Activated naive CD4-positive, alpha-beta T cell (primary cell): ENCODE measurements around the gene CCDC88C.
A peak's percentile ranks its signal among the peaks of the same experiment; 100 is the strongest.

Experiments used
- DNase-seq, 4 experiments: peaks; one replicate each; lab custom pipeline; 2025; lab: John Stamatoyannopoulos, UW

CCDC88C gene

GRCh38 chr14:91327661-91328312, 89.8 kb downstream of the CCDC88C start:
- no peak for DNase-seq

DNA sequence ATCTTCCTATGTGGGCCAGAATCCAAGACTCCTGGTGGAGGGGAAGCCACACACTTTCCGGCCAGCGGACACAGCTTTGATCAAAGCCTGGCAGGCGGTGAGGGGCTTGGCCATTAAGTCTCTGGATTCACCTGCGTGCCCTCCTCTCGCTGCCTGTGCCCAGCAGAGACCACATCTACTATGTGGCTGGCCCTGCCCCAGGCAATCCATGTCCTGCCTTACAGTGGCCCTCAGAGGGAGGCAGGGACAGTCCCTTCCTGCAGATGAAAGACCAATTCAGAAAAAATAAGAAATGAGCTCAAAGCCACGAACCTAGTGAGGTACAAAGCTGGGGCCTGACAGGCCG, 90.4 kb downstream of the CCDC88C start:
- DNase-seq = no peak

DNA sequence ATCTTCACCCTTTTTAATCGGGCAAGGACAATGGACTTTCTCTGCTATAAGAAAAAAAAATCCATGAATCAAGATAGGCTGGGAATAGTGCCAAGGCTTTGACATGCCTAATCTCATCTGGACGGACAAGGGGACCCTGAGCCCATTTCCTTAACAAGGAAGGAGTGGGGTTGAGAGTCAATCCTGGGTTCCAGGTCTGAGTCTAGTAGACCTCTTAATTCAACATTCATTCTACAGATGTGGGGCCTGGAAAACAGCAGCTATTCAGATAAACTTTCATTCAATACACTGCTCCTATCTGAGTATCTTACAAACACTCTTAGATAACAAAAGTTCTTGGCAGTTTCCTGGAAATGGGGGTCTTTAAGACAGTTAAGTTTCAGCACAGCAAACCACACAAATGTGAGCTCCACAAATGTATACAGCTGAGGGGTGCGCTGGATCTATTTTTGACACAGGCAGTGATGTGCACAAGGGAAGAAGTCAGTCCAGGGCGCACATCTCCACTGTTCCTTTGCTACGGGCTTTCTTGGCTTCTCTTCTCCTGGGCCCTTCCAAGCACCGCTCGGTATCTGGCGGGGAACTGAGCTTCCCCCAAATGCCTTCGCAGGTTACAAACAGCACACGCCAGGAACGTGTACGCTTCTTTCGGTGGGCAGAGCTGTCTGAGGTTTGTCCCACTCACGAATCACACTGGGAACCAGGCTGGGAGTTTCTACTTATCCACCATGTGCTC, 90.9 kb downstream of the CCDC88C start:
- DNase-seq = no peak

DNA sequence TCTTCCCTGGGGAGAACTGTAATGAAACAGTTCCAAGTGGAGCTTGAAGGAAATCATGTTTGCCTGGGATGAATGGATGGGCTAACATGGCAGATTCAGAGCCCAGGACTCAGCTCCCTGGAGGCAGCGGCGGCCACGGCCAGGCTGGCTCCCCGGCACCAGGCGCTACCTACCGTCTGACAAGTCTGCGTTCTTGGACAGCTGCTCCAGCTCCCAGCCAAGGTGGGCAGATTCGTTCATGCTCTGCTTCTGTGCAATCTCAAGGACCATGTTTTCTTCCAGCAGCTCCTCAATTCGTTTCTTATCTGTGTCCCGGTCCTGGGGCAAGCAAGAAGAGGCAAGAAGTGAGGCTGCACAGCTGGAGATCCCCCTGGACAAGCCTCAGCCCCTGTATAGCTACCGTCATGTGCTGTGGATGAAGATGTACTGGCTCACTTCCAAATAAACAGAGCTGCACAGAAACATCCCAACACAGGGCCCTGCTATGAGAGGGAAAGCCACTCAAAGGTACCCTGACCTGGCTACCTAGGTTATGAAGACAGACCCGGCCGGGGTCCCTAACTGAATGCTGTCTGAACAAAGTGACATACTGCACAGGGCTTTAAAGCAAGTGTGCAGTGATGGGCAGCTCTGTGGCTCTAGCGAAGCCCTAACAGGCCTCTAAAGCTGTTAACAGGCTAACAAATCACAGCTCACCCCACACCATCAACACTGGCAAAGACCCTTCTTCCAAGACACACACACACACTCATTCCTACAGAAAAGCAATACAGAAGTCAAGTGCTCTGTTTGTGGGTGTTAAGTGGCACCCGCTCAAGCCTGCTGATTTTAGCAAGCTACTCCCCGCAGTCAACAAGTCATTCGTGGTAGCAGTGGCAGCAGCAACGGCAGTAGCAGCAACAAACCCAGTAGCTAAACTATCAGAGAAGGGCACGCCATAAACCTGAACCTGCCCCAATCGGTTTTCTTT, 92.7 kb downstream of the CCDC88C start:
- no peak for DNase-seq

- peak; percentile 89 to 99 (median 94) for DNase-seq
Measured at GRCh38 chr14:91323671-91324605, 93.7 kb downstream of the CCDC88C start.

GRCh38 chr14:91323031-91323430, 94.6 kb downstream of the CCDC88C start:
- no peak for DNase-seq

GRCh38 chr14:91322623-91323022, 95.0 kb downstream of the CCDC88C start:
- no peak for DNase-seq

DNA sequence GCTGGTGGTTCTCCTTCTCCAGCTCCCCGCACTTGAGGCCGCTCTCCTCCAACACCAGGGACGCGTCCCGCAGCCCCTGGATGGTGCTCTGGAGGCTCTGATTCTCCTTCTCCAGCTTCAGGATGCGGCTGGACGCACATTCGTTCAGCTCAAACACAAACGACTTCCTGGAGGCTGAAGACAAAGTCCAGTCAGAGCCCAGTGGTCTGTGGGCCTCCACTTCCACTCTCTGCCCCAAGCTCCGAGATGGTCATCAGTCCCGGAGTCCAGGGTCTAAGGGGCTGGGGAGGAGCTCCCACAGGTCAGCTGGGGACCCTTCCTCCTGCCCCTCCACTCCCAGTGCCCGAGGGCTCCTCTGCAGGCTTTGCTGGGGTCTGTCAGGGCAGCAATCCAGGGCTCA, 96.5 kb downstream of the CCDC88C start:
- no peak for DNase-seq

DNA sequence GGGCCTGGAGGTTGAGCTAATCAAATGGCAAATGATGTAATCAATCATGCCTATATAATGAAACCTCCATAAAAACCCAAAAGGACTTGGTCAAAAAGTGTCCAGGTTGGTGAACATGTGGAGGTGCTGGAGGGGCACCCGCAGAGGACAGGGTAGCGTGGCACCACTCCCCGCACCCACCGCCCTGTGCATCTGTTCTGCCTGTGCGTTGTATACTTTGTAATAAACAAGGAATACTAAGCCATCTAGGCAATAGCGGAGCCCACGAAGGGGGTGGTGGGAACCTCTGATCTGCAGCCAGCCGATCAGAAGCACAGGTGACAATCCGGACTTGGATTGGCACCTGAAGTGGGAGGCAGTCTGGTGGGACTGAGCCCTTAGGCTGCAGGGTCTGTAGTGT, 97.4 kb downstream of the CCDC88C start:
- no peak for DNase-seq

DNA sequence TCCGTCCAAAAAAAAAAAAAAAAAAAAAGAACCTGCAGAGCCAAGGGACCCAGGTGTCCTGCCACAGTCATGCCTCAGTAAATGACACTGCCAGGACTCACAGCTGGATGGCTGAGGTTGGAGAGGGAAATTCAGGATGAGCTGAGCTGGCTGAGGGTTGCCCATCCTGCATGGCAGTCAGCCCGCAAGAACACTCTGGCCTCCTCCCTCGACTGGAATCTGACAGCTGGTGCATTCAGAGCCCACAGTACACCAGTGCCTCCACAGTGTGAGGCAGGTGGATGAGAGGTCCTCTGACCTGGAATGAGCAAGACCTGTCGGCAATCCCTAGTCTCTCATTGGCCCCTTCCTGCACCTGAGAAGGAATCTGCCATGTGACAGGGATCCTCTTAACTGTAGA, 98.7 kb downstream of the CCDC88C start:
- no peak for DNase-seq

DNA sequence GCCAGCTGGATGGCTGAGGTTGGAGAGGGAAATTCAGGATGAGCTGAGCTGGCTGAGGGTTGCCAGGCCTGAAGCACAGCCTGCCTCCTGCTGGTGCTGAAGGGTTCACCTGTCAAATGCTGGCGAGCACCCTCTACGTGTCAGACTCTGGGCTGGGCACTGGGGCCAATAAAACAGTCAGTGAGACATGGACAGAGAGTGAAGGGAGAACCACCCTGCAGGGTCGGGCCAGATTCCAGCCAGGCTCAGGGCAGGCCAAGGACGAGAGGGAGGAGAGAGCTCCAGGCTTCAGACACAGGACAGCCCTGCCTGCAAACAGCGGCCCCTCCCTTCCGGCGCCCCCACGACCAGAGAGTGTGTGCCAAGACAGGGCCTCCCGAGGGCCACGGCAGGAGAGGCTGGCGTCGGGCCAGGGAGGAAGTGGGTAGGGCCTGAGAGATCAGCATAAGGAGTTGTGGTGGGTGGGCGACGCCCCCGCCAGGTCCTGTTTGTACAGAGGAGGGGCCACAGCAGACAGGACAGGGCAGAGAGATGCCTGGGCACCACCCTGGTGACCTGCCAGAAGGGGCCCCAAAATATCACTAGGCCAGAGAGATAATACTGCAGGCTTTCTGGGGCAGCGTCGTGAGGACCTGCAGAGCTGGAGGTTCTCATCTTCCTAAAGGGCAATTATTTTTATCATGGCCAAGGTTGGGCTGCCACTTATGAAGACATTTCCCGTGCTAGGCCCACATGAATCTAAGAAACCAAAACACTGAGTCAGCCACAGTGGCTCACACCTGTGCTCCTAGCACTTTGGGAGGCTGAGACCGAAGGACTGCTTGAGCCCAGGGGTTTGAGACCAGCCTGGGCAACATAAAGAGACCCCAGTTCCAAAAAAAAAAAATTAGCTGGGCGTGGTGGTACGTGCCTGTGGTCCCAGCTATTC, 100.0 kb downstream of the CCDC88C start:
- DNase-seq = peak in 3 of 4 experiments; percentile 14 to 79 (median 76)

DNA sequence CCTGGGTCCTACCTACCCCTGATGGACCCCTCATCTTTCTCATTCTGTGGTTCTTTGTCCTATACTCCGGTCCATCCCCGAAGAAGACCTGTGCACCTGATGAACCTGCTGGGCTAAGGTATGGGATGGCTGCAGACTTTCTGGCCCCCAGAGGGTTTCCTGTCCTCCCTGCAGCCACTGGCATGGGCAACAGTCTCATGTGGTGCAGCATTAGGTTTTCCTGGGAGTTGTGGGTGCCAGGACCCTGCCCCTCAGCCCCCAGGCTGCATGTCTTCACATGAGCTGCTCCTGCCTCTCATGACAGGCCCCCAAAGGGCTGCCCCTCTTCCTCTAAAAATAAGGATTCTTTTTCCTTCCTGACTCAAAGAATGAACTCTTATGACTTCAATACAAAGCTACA, 100.9 kb downstream of the CCDC88C start:
- no peak for DNase-seq

GRCh38 chr14:91315844-91316267, 101.8 kb downstream of the CCDC88C start:
- peak in 3 of 4 experiments; percentile 26 to 63 (median 51) for DNase-seq

DNA sequence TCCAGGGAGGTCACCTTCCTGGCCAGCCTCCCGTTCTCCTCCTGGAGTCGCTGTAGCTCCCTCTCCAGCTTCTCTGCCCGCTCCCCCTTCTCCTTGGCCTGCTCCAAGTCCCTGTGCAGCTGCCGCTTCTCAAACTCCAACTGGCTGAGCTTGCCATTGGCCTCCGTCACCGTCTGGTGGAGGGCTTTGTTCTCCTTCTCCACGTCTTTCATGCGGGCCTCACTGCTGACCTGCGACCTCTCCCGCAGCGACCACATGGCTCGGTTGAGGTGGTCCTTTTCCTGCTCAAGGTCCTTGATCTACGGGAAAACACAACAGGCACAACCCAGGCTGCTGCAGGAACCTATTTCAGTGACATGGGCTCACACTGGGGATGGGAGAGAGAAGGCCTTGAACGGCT, 103.8 kb downstream of the CCDC88C start:
- no peak for DNase-seq

DNA sequence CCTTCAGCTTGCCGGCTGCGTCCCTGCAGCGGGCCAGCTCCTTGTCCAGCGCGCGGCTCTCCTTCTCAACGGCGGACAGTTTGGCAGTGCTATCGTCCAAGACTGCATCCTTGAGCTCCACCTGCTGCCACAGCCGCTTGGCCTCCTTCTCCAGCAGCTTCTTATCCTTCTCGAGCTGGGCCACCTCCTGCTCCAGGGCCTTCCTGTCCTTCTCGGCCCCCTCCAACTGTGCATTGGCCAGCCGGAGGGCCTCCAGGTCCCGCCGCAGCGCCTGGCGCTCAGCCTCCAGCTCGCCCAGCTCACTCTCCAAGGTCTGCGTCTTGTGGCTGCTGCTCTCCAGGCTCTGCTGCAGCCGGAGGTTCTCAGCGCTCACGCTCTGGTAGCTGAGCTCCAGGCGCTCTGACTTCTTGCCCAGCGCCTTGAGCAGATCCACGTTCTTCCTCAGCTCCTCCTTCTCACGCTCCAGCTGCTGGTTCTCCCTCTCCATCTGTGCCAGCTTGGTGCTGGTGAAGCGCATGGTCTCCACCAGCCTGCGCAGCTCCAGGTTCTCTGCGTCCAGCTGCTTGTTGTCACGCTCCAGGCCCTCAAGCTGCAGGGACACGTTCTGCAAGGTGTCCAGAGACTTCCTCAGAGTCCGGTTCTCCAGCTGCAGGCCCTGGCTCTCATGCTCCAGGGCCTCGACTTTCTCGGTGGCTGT, 104.3 kb downstream of the CCDC88C start:
- DNase-seq = no peak

DNA sequence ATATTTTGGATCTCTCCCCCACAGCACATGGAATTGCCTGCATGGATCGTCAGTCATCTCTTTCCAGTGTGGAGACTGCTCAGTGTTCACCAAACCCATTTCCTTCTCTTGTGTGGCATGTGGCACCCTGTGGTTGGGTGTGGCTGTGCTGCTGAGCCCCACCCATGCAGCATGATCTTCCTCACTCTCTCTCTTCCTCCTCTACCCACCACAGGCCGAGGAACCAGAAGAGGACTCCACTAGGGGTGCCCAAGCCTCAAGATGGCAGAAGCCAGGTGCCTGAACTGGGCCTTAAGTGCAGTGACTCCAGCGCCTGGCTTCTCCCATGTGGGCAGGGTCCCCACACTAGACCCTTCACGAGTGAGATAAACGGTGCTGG, 106.3 kb downstream of the CCDC88C start:
- DNase-seq = peak in 1 of 4 experiments; percentile 22

GRCh38 chr14:91310606-91311283, 106.9 kb downstream of the CCDC88C start:
- no peak for DNase-seq

DNA sequence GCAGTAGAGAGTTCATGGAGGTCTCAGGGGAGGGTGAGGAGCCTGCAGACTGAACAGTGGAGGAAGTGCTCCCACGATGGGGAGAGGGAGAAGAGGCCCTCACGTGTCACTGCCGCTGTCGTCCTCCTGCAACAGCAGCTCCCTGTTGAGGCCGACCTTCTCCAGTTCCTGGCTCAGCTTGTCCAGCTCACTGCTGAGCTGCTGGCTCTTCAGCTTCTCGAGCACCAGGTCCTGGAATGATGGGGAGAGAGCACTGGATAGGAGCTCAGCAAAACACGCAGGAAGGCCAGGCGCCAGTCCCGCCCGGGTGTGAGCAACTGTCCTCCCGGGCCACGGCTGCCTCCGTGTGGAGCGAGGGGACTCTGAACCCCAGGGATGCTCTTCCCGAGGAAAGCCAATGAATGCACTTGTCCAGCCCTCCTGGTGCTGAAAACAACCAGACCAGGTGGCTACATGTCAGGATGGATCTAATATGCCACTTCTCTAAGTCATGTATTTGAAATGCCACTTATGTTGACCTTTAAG, 107.8 kb downstream of the CCDC88C start:
- no peak for DNase-seq

- no peak for DNase-seq
Measured at GRCh38 chr14:91308337-91308736, 109.3 kb downstream of the CCDC88C start.
